IMR-90 (cell line): ENCODE measurements around the gene IGF1R.

Experiments
- CEBPB ChIP-seq: IDR thresholded peaks from 2 replicates; pipeline ENCODE4 v1.6.1; 2012; ENCODE audit warnings: low read depth, low read length, improper control_type of control experiment
- CHD1 ChIP-seq: IDR thresholded peaks from 2 replicates; pipeline ENCODE4 v1.6.1; 2012; ENCODE audit warnings: low read depth, low read length, improper control_type of control experiment
- FOS ChIP-seq: fragments of 150-350 bp; IDR thresholded peaks from 2 replicates; pipeline ENCODE4 v1.6.1; 2016; ENCODE audit warnings: low read depth, low read length
- MAZ ChIP-seq: IDR thresholded peaks from 2 replicates; pipeline ENCODE4 v1.6.1; 2012; ENCODE audit warnings: low read depth, mild to moderate bottlenecking, low read length, improper control_type of control experiment, moderate library complexity, borderline replicate concordance
- MXI1 ChIP-seq: IDR thresholded peaks from 2 replicates; pipeline ENCODE4 v1.6.1; 2012; ENCODE audit warnings: low read depth, mild to moderate bottlenecking, low read length, moderate library complexity, borderline replicate concordance
- NFE2L2 ChIP-seq: fragments of 150-350 bp; IDR thresholded peaks from 2 replicates; pipeline ENCODE4 v1.6.1; 2016; ENCODE audit warnings: low read depth, mild to moderate bottlenecking, low read length
- POLR2A ChIP-seq: IDR thresholded peaks from 2 replicates; pipeline ENCODE4 v1.6.1; 2012; ENCODE audit warnings: mild to moderate bottlenecking, low read depth, low read length
- RAD21 ChIP-seq: IDR thresholded peaks from 2 replicates; pipeline ENCODE4 v1.6.1; 2012; ENCODE audit warnings: low read length, improper control_type of control experiment
- RCOR1 ChIP-seq: IDR thresholded peaks from 2 replicates; pipeline ENCODE4 v1.6.1; 2012; ENCODE audit warnings: mild to moderate bottlenecking, low read length, improper control_type of control experiment; ENCODE audit not compliant: insufficient replicate concordance
- SMC3 ChIP-seq: fragments of 150-350 bp; IDR thresholded peaks from 2 replicates; pipeline ENCODE4 v1.6.1; 2016; ENCODE audit warnings: low read depth, mild to moderate bottlenecking, antibody characterized with exemption, low read length, moderate library complexity
- USF2 ChIP-seq: fragments of 150-350 bp; IDR thresholded peaks from 2 replicates; pipeline ENCODE4 v1.6.1; 2017; ENCODE audit warnings: mild to moderate bottlenecking, antibody characterized with exemption, low read length, low read depth
- TF ChIP-seq, protein P1 (sequence below): conservative IDR thresholded peaks from 2 replicates; pipeline ENCODE4 v1.5.1; 2012; ENCODE audit warnings: mild to moderate bottlenecking, low read depth, low read length, improper control_type of control experiment

GRCh38 chr15:98994892-98995291, 346.6 kb downstream of the IGF1R start:
- TF ChIP-seq, protein P1, sequence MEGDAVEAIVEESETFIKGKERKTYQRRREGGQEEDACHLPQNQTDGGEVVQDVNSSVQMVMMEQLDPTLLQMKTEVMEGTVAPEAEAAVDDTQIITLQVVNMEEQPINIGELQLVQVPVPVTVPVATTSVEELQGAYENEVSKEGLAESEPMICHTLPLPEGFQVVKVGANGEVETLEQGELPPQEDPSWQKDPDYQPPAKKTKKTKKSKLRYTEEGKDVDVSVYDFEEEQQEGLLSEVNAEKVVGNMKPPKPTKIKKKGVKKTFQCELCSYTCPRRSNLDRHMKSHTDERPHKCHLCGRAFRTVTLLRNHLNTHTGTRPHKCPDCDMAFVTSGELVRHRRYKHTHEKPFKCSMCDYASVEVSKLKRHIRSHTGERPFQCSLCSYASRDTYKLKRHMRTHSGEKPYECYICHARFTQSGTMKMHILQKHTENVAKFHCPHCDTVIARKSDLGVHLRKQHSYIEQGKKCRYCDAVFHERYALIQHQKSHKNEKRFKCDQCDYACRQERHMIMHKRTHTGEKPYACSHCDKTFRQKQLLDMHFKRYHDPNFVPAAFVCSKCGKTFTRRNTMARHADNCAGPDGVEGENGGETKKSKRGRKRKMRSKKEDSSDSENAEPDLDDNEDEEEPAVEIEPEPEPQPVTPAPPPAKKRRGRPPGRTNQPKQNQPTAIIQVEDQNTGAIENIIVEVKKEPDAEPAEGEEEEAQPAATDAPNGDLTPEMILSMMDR = no peak
- TF ChIP-seq POLR2A (no peak), MXI1 (no peak), USF2 (no peak), SMC3 (no peak), CEBPB (no peak), RCOR1 (no peak), CHD1 (no peak), RAD21 (no peak), MAZ (no peak), FOS (no peak), NFE2L2 (no peak)
